T47D (cell line): ENCODE measurements around the gene SET.
"Not testable (repeated sequence)": the region's sequence is repeated elsewhere in the genome, so short reads cannot be mapped to it uniquely, and the experiment has no call there.

ENCODE experiments used
- DNase-seq, 2 experiments: peaks; one replicate each; pipeline versions ENCODE4 v3.0.0 to v3.0.0-alpha.2; 2011 to 2012; ENCODE audit warnings: low read depth in 1 of 2, low spot score in 1 of 2
- JUND ChIP-seq: IDR thresholded peaks from 2 replicates; pipeline ENCODE4 v1.6.1; 2012; ENCODE audit warnings: low read depth
- in situ Hi-C: cut with HindIII; loops from 2 replicates; pipeline ENCODE4 v1.10.0; 2016; ENCODE audit warnings: low sequenced_read_pairs, low pct_unique_long_range_greater_than_20kb

SET gene, protein sequence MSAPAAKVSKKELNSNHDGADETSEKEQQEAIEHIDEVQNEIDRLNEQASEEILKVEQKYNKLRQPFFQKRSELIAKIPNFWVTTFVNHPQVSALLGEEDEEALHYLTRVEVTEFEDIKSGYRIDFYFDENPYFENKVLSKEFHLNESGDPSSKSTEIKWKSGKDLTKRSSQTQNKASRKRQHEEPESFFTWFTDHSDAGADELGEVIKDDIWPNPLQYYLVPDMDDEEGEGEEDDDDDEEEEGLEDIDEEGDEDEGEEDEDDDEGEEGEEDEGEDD

DNA sequence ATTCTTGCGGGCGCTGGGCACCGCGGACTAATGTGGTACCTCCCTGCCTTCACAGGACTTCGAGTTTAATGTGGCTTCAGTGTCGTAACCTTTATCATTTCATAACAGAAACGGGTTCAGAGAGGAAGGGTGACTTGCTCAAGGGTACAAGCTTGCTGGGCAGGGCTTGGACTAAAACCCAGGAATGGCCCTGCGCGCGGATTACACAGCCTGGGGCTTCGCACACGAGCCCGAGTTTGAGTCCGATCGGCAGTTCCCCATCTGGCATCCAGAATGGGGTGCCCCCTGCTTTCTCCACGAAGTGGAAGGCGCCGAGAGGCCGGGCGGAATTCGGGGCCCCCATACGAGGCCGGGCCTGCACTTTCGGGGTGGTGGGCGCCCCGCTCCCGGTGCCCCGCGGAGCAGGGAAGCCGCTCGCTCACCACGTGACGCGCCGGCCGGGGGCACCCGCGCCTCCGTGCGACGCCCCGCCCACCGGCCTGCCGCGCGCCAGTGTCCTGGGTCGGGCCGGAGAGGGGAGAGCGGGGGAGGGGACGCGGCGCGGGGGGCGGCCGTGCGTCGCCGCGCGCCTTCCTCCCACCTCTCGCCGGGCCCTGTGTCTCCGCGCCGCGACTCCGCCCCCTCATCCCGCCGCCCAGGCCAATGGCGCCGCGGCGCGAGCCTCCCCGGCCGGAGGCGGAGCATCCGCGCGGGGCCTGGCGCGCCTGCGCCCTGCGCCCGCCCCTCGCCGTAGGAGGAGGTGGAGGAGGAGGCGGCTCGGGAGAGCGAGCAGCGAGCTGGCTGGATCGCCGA lies at the start of gene SET:
SET (plus strand) TSS at position 722 of the 792 bp plus-strand sequence. CDS start 361 bp downstream, outside the sequence.
- peak; percentile 98 to 100 for DNase-seq
- in situ Hi-C loops = no loop called here
- no peak for TF ChIP-seq JUND

- DNase-seq = no peak
- in situ Hi-C loops = no loop called here
- TF ChIP-seq JUND = no peak
Observed at GRCh38 chr9:128640603-128641002, 48.4 kb upstream of the SET start.

DNA sequence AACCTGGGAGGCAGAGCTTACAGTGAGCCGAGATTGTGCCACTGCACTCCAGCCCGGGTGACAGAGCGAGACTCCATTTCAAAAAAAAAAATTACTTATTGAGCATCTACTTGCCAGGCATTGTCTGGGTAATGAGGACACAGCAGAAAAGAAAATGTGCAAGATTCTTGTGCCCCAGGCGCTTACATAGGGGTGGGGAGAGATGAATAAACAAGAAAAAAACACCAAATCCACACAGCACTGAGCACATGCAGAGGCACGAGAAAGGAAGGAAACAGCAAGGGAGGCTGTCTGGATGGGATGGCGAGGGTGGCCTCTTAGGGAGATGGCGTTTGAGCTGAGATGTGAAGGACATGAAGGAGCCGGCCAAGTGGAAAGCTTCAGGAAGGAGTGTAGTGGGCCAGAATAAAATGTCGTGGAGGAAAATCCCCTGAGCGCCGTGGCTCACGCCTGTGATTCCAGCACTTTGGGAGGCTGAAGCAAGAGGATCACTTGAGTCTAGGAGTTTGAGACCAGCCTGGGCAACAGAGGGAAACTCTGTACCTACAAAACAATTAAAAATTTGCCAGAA lies 46.3 kb upstream of the SET start:
- in situ Hi-C loops = no loop called here
- DNase-seq = peak in 1 of 2 experiments; percentile 50
- no peak for TF ChIP-seq JUND

GRCh38 chr9:128643519-128644300 lies 45.3 kb upstream of the SET start:
- DNase-seq = no peak

DNA sequence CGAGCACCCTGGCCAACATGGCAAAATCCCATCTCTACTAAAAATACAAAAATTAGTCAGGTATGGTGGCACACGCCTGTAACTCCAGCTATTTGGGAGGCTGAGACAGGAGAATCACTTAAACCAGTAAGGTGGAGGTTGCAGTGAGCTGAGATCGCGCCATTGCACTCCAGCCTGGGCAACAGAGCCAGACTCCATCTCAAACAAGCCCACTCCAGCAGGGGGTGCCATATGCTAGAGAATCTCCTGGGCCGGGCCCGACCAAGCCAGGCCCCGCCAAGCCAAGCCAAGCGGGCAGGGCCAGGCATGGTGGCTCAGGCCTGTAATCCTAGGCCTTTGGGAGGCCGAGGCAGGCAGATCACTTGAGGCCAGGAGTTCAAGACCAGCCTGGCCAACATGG lies 40.8 kb upstream of the SET start:
- in situ Hi-C loops = not testable (repeated sequence)
- DNase-seq = peak in 1 of 2 experiments; percentile 66

More at GRCh38 chr9:128643519-128644300, 45.3 kb upstream of the SET start:
- in situ Hi-C loops = no loop called here
- TF ChIP-seq JUND = no peak

DNA sequence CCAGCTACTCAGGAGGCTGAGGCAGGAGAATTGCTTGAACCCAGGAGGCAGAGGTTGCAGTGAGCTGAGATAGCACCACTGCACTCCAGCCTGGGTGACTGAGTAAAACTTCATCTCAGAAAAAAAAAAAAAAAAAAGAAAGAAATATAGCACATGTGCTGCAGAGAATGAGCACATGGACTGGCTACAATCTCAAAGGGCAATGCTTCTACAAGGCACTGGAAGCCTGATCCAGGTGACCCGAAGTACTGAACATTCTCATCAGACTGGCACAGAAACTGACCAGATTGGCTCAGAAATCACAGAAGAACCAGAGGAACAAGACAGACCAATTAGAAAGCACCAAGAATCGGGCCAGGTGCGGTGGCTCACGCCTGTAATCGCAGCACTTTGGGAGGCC lies 37.2 kb upstream of the SET start:
- DNase-seq = no peak
- in situ Hi-C loops = no loop called here
- TF ChIP-seq JUND = no peak

DNA sequence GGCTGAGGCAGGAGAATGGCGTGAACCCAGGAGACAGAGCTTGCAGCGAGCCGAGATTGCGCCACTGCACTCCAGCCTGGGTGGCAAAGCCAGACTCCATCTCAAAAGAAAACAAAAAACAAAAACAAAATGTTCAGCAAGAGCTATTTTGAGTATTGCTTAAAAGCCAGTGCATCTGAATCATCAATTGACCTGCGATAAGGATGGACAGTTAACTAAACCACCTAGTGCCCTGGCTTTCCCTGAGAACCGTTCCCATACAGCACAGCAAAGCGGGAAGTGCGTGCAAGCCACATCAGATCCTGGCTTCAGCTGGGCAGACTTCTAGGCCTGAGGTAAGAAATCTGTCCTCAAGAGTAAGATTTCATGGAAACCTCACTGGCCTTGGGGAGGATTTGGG lies 35.1 kb upstream of the SET start:
- no peak for DNase-seq
- TF ChIP-seq JUND = no peak
- in situ Hi-C loops = no loop called here

GRCh38 chr9:128654481-128654880 lies 34.5 kb upstream of the SET start:
- no peak for TF ChIP-seq JUND
- in situ Hi-C loops = no loop called here
- no peak for DNase-seq

DNA sequence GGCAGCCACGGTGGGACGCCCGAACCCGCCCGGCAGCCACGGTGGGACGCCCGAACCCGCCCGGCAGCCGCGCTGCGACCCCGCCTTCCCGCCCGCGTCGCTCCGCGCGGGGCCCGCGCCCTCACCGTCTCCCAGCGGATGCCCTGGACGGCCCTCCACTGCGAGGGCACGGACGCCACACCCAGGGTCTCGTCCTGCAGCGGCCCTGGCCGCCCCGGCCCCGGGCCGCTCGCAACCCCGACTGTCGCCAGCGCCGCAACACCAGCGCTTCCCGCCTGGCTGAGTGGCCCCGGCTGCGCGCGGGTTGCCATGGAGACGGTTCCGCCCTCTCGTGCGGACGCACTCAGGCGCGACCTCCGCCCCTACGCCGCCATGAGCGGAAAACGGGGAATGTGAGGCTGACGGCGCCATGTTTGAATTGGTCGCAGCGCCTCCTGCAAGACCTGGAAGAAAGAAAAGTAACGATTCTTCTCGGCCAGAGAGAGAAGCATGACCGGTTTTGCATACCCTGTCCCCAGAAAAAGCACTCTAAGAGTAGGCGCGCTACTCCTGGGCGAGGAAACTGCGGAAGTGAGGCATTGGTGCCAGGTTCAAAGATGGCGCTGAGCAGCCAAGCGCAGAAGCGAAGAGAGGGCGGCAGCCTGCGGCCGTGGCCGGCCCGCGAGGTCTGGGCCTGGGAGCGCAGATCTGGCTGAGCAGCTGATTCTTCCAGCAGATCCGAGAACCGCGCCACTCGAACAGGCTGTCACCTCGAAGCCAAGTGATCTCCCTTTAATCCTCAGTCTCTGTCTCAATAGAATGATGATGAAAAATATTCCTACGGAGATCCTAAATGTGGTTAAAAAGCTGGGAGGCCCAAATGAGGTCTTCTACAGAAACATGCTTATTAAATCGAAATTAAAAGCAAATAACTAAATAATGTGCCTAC lies 32.3 kb upstream of the SET start, which contains the start of gene DYNC2I2:
DYNC2I2 (minus strand) TSS at position 432 of the 928 bp plus-strand sequence; CDS start at position 311, 121 bp downstream.
- TF ChIP-seq JUND = no peak
- DNase-seq = peak; percentile 98
- in situ Hi-C loops = no loop called here

DNA sequence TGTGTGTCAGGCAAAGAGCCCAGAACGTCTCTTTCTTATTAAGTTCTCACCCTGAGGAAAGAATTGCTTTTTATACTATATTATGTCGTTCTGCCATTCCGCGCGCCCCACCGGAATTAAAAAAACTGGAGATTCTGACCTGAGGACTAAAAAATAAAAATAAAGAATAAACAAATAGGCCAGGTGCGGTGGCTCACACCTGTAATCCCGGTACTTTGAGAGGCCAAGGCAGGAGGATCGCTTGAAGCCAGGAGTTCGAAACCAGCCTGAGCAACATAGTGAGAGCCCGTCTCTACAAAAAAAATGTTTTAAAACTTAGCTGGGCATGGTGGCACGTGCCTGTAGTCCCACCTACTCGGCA lies 31.7 kb upstream of the SET start:
- TF ChIP-seq JUND = no peak
- DNase-seq = no peak
- in situ Hi-C loops = no loop called here

DNA sequence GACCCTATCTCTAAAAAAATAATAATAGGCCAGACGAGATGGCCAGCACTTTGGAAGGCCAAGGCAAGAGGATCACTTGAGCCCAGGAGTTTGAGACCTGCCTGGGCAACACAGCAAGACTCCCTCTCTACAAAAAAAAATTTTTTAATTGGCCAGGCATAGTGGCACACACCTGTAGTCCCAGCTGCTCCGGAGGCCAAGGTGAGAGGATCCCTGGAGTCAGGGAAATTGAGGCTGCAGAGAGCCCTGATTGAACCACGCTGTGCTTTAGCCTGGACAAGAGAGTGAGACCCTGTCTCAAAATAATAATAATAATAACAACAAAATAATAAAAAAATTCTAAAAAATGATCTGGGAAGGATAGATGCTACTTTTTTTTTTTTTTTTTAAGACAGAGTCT lies 31.2 kb upstream of the SET start:
- in situ Hi-C loops = no loop called here
- TF ChIP-seq JUND = no peak
- no peak for DNase-seq

DNA sequence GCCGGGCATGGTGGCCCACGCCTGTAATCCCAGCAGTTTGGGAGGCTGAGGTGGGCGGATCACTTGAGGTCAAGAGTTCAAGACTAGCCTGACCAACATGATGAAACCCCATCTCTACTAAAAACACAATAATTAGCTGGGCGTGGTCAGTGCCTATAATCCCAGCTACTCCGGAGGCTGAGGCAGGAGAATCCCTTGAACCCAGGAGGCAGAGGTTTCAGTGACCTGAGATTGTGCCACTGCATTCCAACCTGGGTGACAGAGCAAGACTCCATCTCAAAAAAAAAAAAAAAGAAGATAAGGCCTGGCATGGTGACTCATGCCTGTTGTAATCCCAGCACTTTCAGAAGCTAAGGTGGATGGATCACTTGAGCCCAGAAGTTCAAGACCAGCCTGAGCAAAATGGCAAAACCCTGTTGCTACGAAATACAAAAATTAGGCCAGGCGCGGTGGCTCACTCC lies 22.5 kb upstream of the SET start:
- DNase-seq, in situ Hi-C loops: not testable (repeated sequence)
